ENCODE measurements around the gene OR4F15. TPM values are rescaled to one million over a fixed set of nuclear protein-coding genes. Genes with fewer than 3 reads are reported as not detected.
"Not testable (repeated sequence)": the region's sequence is repeated elsewhere in the genome, so short reads cannot be mapped to it uniquely, and the experiment has no call there.

The OR4F15 gene
- total RNA-seq = not detected
- long read RNA-seq = 0 reads

- ATAC-seq (no peak), DNase-seq (no peak)
- intact Hi-C loops (cut with DNase I, micrococcal nuclease) = no loop called here
Observed at GRCh38 chr15:101811902-101812301, at the start of gene OR4F15. Gene OR4F15 (plus strand): TSS chr15:101812202. CDS start chr15:101818187, 5,985 bp downstream.

- ATAC-seq; intact Hi-C loops (cut with DNase I, micrococcal nuclease); DNase-seq: not testable (repeated sequence)
Observed at GRCh38 chr15:101764669-101765339, 47.2 kb upstream of the OR4F15 start.

GRCh38 chr15:101765340-101765671 lies 46.7 kb upstream of the OR4F15 start:
- ATAC-seq; intact Hi-C loops (cut with DNase I, micrococcal nuclease): not testable (repeated sequence)

GRCh38 chr15:101765772-101766456 lies 46.1 kb upstream of the OR4F15 start:
- intact Hi-C loops (cut with DNase I, micrococcal nuclease) = no loop called here
- DNase-seq = no peak
- no peak for ATAC-seq

More at GRCh38 chr15:101765340-101765671, 46.7 kb upstream of the OR4F15 start:
- DNase-seq = not testable (repeated sequence)

- DNase-seq; intact Hi-C loops (cut with DNase I, micrococcal nuclease): not testable (repeated sequence)
Observed at GRCh38 chr15:101767083-101767640, 44.8 kb upstream of the OR4F15 start.

GRCh38 chr15:101772921-101773320 lies 39.1 kb upstream of the OR4F15 start:
- intact Hi-C loops (cut with DNase I, micrococcal nuclease) = no loop called here
- ATAC-seq (no peak), DNase-seq (no peak)

More at GRCh38 chr15:101767083-101767640, 44.8 kb upstream of the OR4F15 start:
- ATAC-seq = not testable (repeated sequence)

- DNase-seq (peak in 1 of 2 donors; percentile 35), ATAC-seq (no peak)
- intact Hi-C loops (cut with DNase I, micrococcal nuclease) = no loop called here
Observed at GRCh38 chr15:101773496-101774100, 38.4 kb upstream of the OR4F15 start.

- DNase-seq (no peak), ATAC-seq (no peak)
- intact Hi-C loops (cut with DNase I, micrococcal nuclease) = no loop called here
Observed at GRCh38 chr15:101775136-101775535, 36.9 kb upstream of the OR4F15 start.

- ATAC-seq; DNase-seq; intact Hi-C loops (cut with DNase I, micrococcal nuclease): not testable (repeated sequence)
Observed at GRCh38 chr15:101778576-101778975, 33.4 kb upstream of the OR4F15 start.

GRCh38 chr15:101780225-101780624 lies 31.8 kb upstream of the OR4F15 start:
- intact Hi-C loops (cut with DNase I, micrococcal nuclease); DNase-seq; ATAC-seq: not testable (repeated sequence)

- ATAC-seq = no peak
- no peak for DNase-seq
- intact Hi-C loops (cut with DNase I, micrococcal nuclease) = no loop called here
Observed at GRCh38 chr15:101781928-101782327, 30.1 kb upstream of the OR4F15 start.

GRCh38 chr15:101784644-101785043 lies 27.4 kb upstream of the OR4F15 start:
- ATAC-seq (no peak), DNase-seq (no peak)
- intact Hi-C loops (cut with DNase I, micrococcal nuclease) = no loop called here

GRCh38 chr15:101786422-101786821 lies 25.6 kb upstream of the OR4F15 start:
- DNase-seq; ATAC-seq; intact Hi-C loops (cut with DNase I, micrococcal nuclease): not testable (repeated sequence)

GRCh38 chr15:101788001-101788400 lies 24.0 kb upstream of the OR4F15 start:
- DNase-seq; intact Hi-C loops (cut with DNase I, micrococcal nuclease): not testable (repeated sequence)

GRCh38 chr15:101788503-101789269 lies 23.3 kb upstream of the OR4F15 start:
- DNase-seq; intact Hi-C loops (cut with DNase I, micrococcal nuclease): not testable (repeated sequence)

More at GRCh38 chr15:101788001-101788400, 24.0 kb upstream of the OR4F15 start:
- ATAC-seq = not testable (repeated sequence)

GRCh38 chr15:101790748-101791147 lies 21.3 kb upstream of the OR4F15 start:
- DNase-seq; ATAC-seq; intact Hi-C loops (cut with DNase I, micrococcal nuclease): not testable (repeated sequence)

More at GRCh38 chr15:101788503-101789269, 23.3 kb upstream of the OR4F15 start:
- peak; percentile 80 for ATAC-seq

GRCh38 chr15:101793981-101794380 lies 18.0 kb upstream of the OR4F15 start:
- ATAC-seq; intact Hi-C loops (cut with DNase I, micrococcal nuclease): not testable (repeated sequence)

GRCh38 chr15:101795455-101795854 lies 16.5 kb upstream of the OR4F15 start:
- intact Hi-C loops (cut with DNase I, micrococcal nuclease) = no loop called here
- DNase-seq (no peak), ATAC-seq (no peak)

More at GRCh38 chr15:101793981-101794380, 18.0 kb upstream of the OR4F15 start:
- not testable (repeated sequence) for DNase-seq
